MCF 10A (cell line): ENCODE measurements around the gene INPP5K. TPM values are rescaled to one million over a fixed set of nuclear protein-coding genes. Genes with fewer than 3 reads are reported as not detected.
"Not testable (repeated sequence)": the region's sequence is repeated elsewhere in the genome, so short reads cannot be mapped to it uniquely, and the experiment has no call there.

Experiments
- Bru-seq: library from RNA; stranded (reverse); fragments of 400-500 nt; gene quantifications from one replicate; lab custom pipeline; 2021; lab: Mats Ljungman, UMichigan
- BruChase-seq, 2 experiments: library from RNA; stranded (reverse); fragments of 400-500 nt; gene quantifications; one replicate each; lab custom pipeline; 2021; lab: Mats Ljungman, UMichigan
- BruUV-seq: library from RNA; stranded (reverse); fragments of 400-500 nt; replicated peaks from 2 replicates; lab custom pipeline; 2021; lab: Mats Ljungman, UMichigan
- CTCF ChIA-PET: fragments of 300-600 bp; sonication (Branson Sonifier 250); formaldehyde crosslinking; extraction: SDS; loops from one replicate; lab custom pipeline; 2021; ENCODE audit warnings: antibody characterized with exemption, inconsistent platforms; lab: Yijun Ruan, JAX
- POLR2A ChIA-PET: fragments of 300-600, 350-650 bp; sonication (Branson Sonifier 250); formaldehyde crosslinking; extraction: SDS; loops from one replicate; lab custom pipeline; 2020; ENCODE audit warnings: antibody characterized with exemption, inconsistent platforms; lab: Yijun Ruan, JAX
- DNase-seq: peaks from one replicate; pipeline ENCODE4 v3.0.0-alpha.2; 2018; ENCODE audit not compliant: unreplicated experiment
- H3K27ac Mint-ChIP-seq: one replicate; pipeline ENCODE4 v1.8.0; 2022; ENCODE audit warnings: mild to moderate bottlenecking, low read depth, mixed read lengths; ENCODE audit not compliant: unreplicated experiment
- H3K27me3 Mint-ChIP-seq: one replicate; pipeline ENCODE4 v1.8.0; 2022; ENCODE audit warnings: mixed read lengths; ENCODE audit not compliant: insufficient read depth, unreplicated experiment
- H3K36me3 Mint-ChIP-seq: one replicate; pipeline ENCODE4 v1.8.0; 2022; ENCODE audit warnings: mild to moderate bottlenecking, moderate library complexity, mixed read lengths; ENCODE audit not compliant: insufficient read depth, unreplicated experiment
- H3K4me1 Mint-ChIP-seq: one replicate; pipeline ENCODE4 v1.8.0; 2022; ENCODE audit warnings: mixed read lengths; ENCODE audit not compliant: insufficient read depth, unreplicated experiment
- H3K4me3 Mint-ChIP-seq: one replicate; pipeline ENCODE4 v1.8.0; 2022; ENCODE audit warnings: mild to moderate bottlenecking, moderate library complexity, mixed read lengths; ENCODE audit not compliant: unreplicated experiment
- H3K9me3 Mint-ChIP-seq: one replicate; pipeline ENCODE4 v1.8.0; 2022; ENCODE audit warnings: mixed read lengths; ENCODE audit not compliant: unreplicated experiment
- CTCF ChIP-seq: fragments of 200-600 bp; IDR thresholded peaks from one replicate; pipeline ENCODE4 v1.8.0; 2022; ENCODE audit warnings: antibody characterized with exemption, mild to moderate bottlenecking; ENCODE audit not compliant: unreplicated experiment
- intact Hi-C: fragments of 100-400 bp; cut with micrococcal nuclease; formaldehyde crosslinking; loops from 2 replicates; pipeline ENCODE4 v1.14.1; 2022
- long read RNA-seq: library from polyadenylated mRNA; stranded (forward); transcript quantifications from one replicate; pipeline ENCODE4 v2.0.0, GENCODE V29; 2022
- total RNA-seq: library from RNA; stranded (reverse); gene quantifications from 2 replicates; pipeline ENCODE4 v1.2.3, GENCODE V29; 2022

INPP5K gene
- 25.5 and 28.9 TPM in 2 replicates for total RNA-seq
- percentile 50 among the genes with signal in this experiment for Bru-seq, nascent RNA
- percentile 62 among the genes with signal in this experiment for BruChase-seq, experiment 1, labeled RNA remaining after a 6-hour chase
- BruChase-seq, experiment 2, labeled RNA remaining after a 2-hour chase = percentile 53 among the genes with signal in this experiment
- long read RNA-seq, transcript INPP5K-204 (12 exons, 2,988 nt) = major isoform, 45 of 66 reads
- long read RNA-seq, partial matches to known transcripts = 3 of 66 reads
- long read RNA-seq, other reads (novel, unspliced or antisense) = 15 of 66 reads

GRCh38 chr17:1516388-1517161 lies at the start of gene INPP5K:
TSS of gene INPP5K (minus strand) at chr17:1516612. CDS start at chr17:1516499, 113 bp downstream.
- BruUV-seq = no TSS peak
- H3K27ac Mint-ChIP-seq = peak within 1 kb of the TSS; percentile 82
- ChIA-PET CTCF (interaction anchor here (0.6 to 2.2 kb wide), 19 partner anchors 18 to 257 kb away, joined by 3 to 19 read pairs (median 4); partner anchors contain the start of gene MYO1C), POLR2A (interaction anchor here (0.6 to 3.4 kb wide), 50 partner anchors 9 to 472 kb away, joined by 3 to 46 read pairs (median 5); partner anchors contain the start of genes CRK, MYO1C, PITPNA and PRPF8)
- peaks cover 22% of the 10 kb centered on the region for H3K4me1 Mint-ChIP-seq
- no peaks in the 10 kb centered on the region for H3K9me3 Mint-ChIP-seq
- no peaks in the 10 kb centered on the region for H3K27me3 Mint-ChIP-seq
- H3K36me3 Mint-ChIP-seq = peaks cover 50% of the 10 kb centered on the region
- TF ChIP-seq CTCF = no peak
- peak; percentile 97 for DNase-seq
- intact Hi-C loops = loop anchor here (1.0 to 5.0 kb wide), 2 partner anchors 116 to 240 kb away; no protein-coding TSS in a partner anchor
- peak within 1 kb of the TSS; percentile 77 for H3K4me3 Mint-ChIP-seq

- ChIA-PET POLR2A (interaction anchor here (0.6 kb wide), 1 partner anchor 431 kb away, joined by 3 read pairs; no protein-coding TSS in a partner anchor), CTCF (interaction anchor here (0.6 to 0.8 kb wide), 2 partner anchors 8 to 1185 kb away, joined by 3 to 5 read pairs; no protein-coding TSS in a partner anchor)
- peaks cover 2% of the 10 kb centered on the region for H3K36me3 Mint-ChIP-seq
- intact Hi-C loops = no loop called here
- no TSS peak for BruUV-seq
- peaks cover 9% of the 10 kb centered on the region for H3K4me1 Mint-ChIP-seq
- no peaks in the 10 kb centered on the region for H3K27me3 Mint-ChIP-seq
- DNase-seq = no peak
- no peak overlapping the region for H3K27ac Mint-ChIP-seq
- no peak for TF ChIP-seq CTCF
- no peaks in the 10 kb centered on the region for H3K9me3 Mint-ChIP-seq
- H3K4me3 Mint-ChIP-seq = no peak overlapping the region
Observed at GRCh38 chr17:1565877-1566276, 49.5 kb upstream of the INPP5K start.

GRCh38 chr17:1563786-1564613 lies 47.6 kb upstream of the INPP5K start:
- no peak overlapping the region for H3K27ac Mint-ChIP-seq

GRCh38 chr17:1563471-1563785 lies 47.0 kb upstream of the INPP5K start:
- Mint-ChIP-seq H3K4me1 (peaks cover 14% of the 10 kb centered on the region), H3K4me3 (peak overlapping the region; percentile 90)
- DNase-seq, H3K27ac Mint-ChIP-seq, H3K27me3 Mint-ChIP-seq, BruUV-seq, H3K9me3 Mint-ChIP-seq, H3K36me3 Mint-ChIP-seq: not testable (repeated sequence)
- intact Hi-C loops = loop anchor here (2.0 kb wide), 1 partner anchor 107 kb away; the partner anchor contains the start of gene CRK
- ChIA-PET POLR2A (interaction anchor here (0.6 to 1.8 kb wide), 10 partner anchors 11 to 267 kb away, joined by 3 to 7 read pairs (median 4); partner anchors contain the start of genes RILP, RPA1, SLC43A2 and SMYD4), CTCF (interaction anchor here (0.6 to 2.3 kb wide), 2 partner anchors 11 to 19 kb away, joined by 3 to 7 read pairs; no protein-coding TSS in a partner anchor)

More at GRCh38 chr17:1563786-1564613, 47.6 kb upstream of the INPP5K start:
- POLR2A ChIA-PET = interaction anchor here (0.6 to 1.7 kb wide), 3 partner anchors 10 to 65 kb away, joined by 3 to 4 read pairs (median 4); partner anchors contain the start of gene SLC43A2
- CTCF ChIA-PET = interaction anchor here (0.6 to 2.3 kb wide), 2 partner anchors 10 to 19 kb away, joined by 3 to 7 read pairs; no protein-coding TSS in a partner anchor
- TF ChIP-seq CTCF = no peak
- H3K27me3 Mint-ChIP-seq = no peaks in the 10 kb centered on the region
- peaks cover 14% of the 10 kb centered on the region for H3K4me1 Mint-ChIP-seq
- no TSS peak for BruUV-seq
- H3K9me3 Mint-ChIP-seq = no peaks in the 10 kb centered on the region
- H3K4me3 Mint-ChIP-seq = no peak overlapping the region
- intact Hi-C loops = loop anchor here (2.0 kb wide), 1 partner anchor 107 kb away; the partner anchor contains the start of gene CRK
- DNase-seq = no peak
- H3K36me3 Mint-ChIP-seq = peaks cover 6% of the 10 kb centered on the region
